ENCODE data around the gene SSC5D. TPM values are rescaled to one million over a fixed set of nuclear protein-coding genes. Genes with fewer than 3 reads are reported as not detected.
A peak's percentile ranks its signal among the peaks of the same experiment; 100 is the strongest.

Gene SSC5D
- total RNA-seq, 6 experiments from 2014 or later: 47.7 to 59.9 (median 51.9) TPM

DNA sequence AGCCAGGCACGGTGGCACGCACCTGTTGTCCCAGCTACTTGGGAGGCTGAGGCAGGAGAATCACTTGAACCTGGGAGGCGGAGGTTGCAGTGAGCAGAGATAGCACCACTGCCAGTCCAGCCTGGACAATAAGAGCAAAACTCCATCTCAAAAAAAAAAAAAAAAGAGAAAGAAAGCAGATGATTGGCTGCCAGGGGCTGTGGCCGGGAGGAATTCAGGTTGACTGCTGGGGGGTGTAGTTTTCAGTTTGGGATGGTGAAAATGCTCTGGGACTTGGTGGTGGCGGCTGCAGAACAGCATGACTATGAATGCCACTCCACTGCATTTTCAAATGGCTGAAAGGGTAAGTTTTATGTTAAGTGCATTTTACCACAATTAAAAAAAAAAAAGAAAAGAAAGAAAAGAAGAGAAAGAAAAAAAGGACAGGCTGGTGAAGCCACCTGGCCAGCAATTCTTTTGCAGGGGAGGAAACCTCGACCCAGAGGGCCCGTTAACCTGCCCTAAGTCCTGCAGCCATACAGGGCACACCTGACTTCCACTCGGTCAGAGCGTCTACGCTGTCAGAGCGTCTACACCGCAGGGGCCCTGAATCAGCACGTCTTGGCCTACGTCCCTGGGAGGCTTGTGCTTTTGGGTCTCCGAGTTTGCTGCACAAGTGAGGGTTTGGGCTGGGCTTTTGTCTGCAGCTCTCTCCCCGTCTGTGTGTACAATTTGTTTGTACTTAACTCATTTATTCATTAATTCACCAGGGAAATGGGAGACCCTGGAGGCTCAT lies 30.4 kb upstream of the SSC5D start:
- Mint-ChIP-seq H3K9me3 (no peaks in the 10 kb centered on the region), H3K27ac (no peak overlapping the region), H3K36me3 (ENCODE audit: low read depth) (peaks cover 6% of the 10 kb centered on the region), H3K4me3 (no peak overlapping the region), H3K27me3 (ENCODE audit: insufficient read depth) (peaks cover 2% of the 10 kb centered on the region), H3K4me1 (ENCODE audit: low read depth) (peaks cover 28% of the 10 kb centered on the region)
- DNase-seq: no peak
- TF ChIP-seq, protein P1, sequence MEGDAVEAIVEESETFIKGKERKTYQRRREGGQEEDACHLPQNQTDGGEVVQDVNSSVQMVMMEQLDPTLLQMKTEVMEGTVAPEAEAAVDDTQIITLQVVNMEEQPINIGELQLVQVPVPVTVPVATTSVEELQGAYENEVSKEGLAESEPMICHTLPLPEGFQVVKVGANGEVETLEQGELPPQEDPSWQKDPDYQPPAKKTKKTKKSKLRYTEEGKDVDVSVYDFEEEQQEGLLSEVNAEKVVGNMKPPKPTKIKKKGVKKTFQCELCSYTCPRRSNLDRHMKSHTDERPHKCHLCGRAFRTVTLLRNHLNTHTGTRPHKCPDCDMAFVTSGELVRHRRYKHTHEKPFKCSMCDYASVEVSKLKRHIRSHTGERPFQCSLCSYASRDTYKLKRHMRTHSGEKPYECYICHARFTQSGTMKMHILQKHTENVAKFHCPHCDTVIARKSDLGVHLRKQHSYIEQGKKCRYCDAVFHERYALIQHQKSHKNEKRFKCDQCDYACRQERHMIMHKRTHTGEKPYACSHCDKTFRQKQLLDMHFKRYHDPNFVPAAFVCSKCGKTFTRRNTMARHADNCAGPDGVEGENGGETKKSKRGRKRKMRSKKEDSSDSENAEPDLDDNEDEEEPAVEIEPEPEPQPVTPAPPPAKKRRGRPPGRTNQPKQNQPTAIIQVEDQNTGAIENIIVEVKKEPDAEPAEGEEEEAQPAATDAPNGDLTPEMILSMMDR (IDR thresholded peaks at IDR 0.05): no peak

DNA sequence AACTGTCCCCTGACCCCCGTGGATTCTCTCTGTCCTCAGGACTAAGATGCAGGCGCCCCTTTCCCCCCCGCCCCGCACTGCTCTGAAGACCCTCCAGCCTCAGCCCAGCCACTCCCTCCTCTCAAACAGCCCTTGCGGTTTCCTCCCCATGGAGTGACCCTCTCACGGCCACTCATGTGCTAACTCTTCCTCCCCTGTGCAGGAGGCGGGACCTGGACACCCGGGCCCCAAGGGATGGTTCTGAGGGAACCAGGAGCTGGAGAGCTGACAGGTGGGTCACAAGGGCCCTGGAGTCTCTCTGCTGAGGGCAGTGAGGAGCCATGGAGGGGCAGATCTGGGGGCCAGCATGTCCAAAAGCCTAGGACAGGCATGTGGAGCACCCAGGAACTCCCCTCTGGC lies 28.7 kb upstream of the SSC5D start:
- TF ChIP-seq, protein P1 (IDR thresholded peaks at IDR 0.05): no peak
- no peak for DNase-seq
- no peak overlapping the region for H3K27ac Mint-ChIP-seq
- H3K9me3 Mint-ChIP-seq: no peaks in the 10 kb centered on the region
- no peak overlapping the region; the same call in 1 of the 2 replicates for H3K4me3 Mint-ChIP-seq
- no peaks in the 10 kb centered on the region for H3K36me3 Mint-ChIP-seq (ENCODE audit: low read depth)
- H3K4me1 Mint-ChIP-seq (ENCODE audit: low read depth): peaks cover 30% of the 10 kb centered on the region
- H3K27me3 Mint-ChIP-seq (ENCODE audit: insufficient read depth): no peaks in the 10 kb centered on the region; the same call in 1 of the 2 replicates

DNA sequence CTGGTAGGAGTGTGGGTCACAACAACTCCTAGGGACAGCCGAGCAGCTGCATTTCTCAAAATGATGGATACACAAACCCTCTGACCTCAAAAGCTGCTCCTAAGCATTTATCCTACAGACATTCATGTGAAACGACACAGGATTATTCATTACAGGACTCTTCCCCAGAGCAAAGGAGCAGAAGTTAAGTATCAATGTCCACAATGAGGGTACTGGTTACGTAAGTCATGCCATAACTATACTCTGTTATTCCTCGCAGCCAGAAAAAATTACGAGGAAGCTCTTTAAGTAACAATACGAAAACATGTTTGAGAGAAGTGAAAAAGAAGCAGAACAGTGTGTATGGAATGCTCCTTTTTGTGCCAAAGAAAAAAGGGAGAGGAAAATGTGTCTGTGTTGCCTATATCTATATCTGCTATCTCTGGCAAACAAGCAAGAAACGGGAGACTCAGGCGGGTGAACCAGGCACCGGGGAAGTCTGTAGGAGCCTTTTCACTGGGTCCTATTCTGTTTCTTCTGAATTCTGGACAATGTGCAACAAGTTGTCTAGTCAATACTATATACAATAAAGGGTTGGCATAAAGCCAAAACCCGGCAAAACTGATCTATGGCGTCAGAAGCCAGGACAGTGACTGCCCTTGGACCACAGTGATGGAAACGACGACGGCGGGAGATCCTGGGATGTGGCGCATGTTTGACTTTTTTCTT lies 28.1 kb upstream of the SSC5D start:
- Mint-ChIP-seq H3K9me3 (no peaks in the 10 kb centered on the region), H3K27ac (peak overlapping the region; percentile 82)

DNA sequence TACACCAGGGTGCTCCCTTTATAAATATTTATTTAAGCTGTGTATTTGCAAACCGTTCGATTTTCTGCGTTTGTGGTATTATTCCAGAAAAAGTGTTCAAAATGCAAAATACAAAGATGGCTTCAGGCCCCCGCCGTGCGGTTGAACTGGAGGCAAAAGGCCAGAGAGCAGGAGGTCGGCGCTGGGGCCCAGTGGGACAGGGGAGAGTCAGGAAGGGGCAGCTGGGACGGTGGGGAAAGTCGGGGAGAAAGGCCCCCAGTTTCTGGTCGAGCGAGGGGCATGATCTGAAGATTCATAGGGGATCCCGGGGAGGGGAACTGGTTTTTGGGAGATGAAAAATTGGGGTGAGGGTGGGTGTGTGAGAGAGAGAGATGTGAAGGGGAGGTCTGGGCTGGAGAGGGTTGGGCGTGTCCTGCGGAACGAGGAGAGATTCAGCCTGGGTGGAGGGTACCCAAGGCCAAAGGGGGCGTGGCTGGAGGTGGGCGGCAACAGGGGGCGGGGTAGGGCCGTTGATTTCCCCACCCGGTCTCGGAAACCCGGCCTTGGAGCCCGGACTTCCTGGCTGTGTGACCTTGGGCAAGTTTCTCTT lies 27.5 kb upstream of the SSC5D start:
- Mint-ChIP-seq H3K4me3 (peak overlapping the region; percentile 94), H3K4me1 (ENCODE audit: low read depth) (peaks cover 31% of the 10 kb centered on the region), H3K9me3 (no peaks in the 10 kb centered on the region), H3K36me3 (ENCODE audit: low read depth) (no peaks in the 10 kb centered on the region), H3K27me3 (ENCODE audit: insufficient read depth) (no peaks in the 10 kb centered on the region; the same call in 1 of the 2 replicates), H3K27ac (peak overlapping the region; percentile 82)
- peak; percentile 48 for DNase-seq
- TF ChIP-seq, protein P1 (IDR thresholded peaks at IDR 0.05): no peak

More for the DNA sequence above, 28.1 kb upstream of the SSC5D start:
- Mint-ChIP-seq H3K4me3 (peak overlapping the region; percentile 94), H3K36me3 (ENCODE audit: low read depth) (no peaks in the 10 kb centered on the region), H3K4me1 (ENCODE audit: low read depth) (peaks cover 30% of the 10 kb centered on the region), H3K27me3 (ENCODE audit: insufficient read depth) (no peaks in the 10 kb centered on the region; the same call in 1 of the 2 replicates)
- DNase-seq: peak; percentile 23
- TF ChIP-seq, protein P1 (IDR thresholded peaks at IDR 0.05): no peak

DNA sequence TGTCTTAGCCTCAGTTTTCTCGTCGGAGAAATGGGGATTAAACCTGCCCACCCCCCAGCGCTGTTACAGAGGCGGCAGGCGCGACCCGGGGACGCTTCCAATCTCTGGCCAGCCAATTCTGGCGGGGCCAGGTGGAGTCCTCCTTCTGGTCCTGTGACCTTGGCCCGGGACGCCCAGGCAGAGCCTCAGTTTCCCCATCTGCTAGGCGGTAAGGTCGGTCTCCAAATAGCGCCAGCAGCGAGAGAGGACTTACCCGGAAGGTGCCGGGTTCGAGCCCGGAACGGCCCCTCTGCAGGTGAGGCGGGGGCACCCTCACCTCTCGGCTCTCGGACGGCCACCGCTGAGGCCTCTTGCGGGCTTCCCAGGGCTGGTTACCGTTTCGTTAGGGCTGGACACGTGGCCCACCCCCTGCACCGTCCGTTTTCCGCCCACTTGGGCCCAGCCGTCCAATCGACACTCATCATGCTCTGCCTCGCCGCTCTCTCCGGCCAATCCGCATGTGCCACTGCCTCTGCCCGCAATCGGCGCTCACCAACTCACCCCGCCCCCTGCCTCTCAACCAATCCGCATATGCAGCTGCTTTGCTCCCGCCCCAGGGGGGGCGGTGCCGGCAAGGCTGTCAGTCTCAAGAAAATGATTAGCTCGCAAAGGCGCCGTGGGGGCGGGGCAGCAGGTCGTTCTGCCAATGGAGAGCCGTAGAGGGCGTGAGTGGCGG lies 26.8 kb upstream of the SSC5D start, which contains the start of gene ISOC2:
TSS of gene ISOC2 (minus strand) at position 384 of the 715 bp plus-strand sequence. CDS start 5,156 bp downstream, outside the sequence.
- Mint-ChIP-seq H3K27me3 (ENCODE audit: insufficient read depth) (no peaks in the 10 kb centered on the region; the same call in 1 of the 2 replicates), H3K9me3 (no peaks in the 10 kb centered on the region), H3K27ac (peak within 1 kb of the TSS; percentile 82), H3K36me3 (ENCODE audit: low read depth) (no peaks in the 10 kb centered on the region), H3K4me3 (peak within 1 kb of the TSS; percentile 94), H3K4me1 (ENCODE audit: low read depth) (peaks cover 38% of the 10 kb centered on the region)
- TF ChIP-seq, protein P1 (IDR thresholded peaks at IDR 0.05): no peak
- DNase-seq: peak; percentile 100

Data from HFFc6 (cell line).